GOT3 (cell line): ENCODE results near the gene DBN1.
"Not testable (repeated sequence)": the region's sequence is repeated elsewhere in the genome, so short reads cannot be mapped to it uniquely, and the experiment has no call there.

Experiments
- DNase-seq: peaks from one replicate; lab custom pipeline; 2025; ENCODE audit warnings: mixed read lengths; lab: John Stamatoyannopoulos, UW

The DBN1 gene

GRCh38 chr5:177429248-177430040, 44.0 kb downstream of the DBN1 start:
- DNase-seq: no peak

- no peak for DNase-seq
These were observed 44.7 kb downstream of the DBN1 start for GRCh38 chr5:177428574-177429217.

- DNase-seq: no peak
These were observed 45.4 kb downstream of the DBN1 start for GRCh38 chr5:177427919-177428573.

- no peak for DNase-seq
These were observed 46.1 kb downstream of the DBN1 start for GRCh38 chr5:177427211-177427822.

- DNase-seq: no peak
These were observed 46.7 kb downstream of the DBN1 start, which contains the start of gene GRK6 for GRCh38 chr5:177426566-177427210. GRK6 (plus strand) TSS chr5:177426676; CDS start chr5:177426846, 170 bp downstream.

GRCh38 chr5:177425801-177426565, 47.5 kb downstream of the DBN1 start:
- DNase-seq: peak; percentile 99

- no peak for DNase-seq
These were observed 48.1 kb downstream of the DBN1 start for GRCh38 chr5:177425196-177425800.

- no peak for DNase-seq
These were observed 49.8 kb downstream of the DBN1 start for GRCh38 chr5:177423671-177424070.

GRCh38 chr5:177421062-177421798, 52.2 kb downstream of the DBN1 start:
- no peak for DNase-seq

GRCh38 chr5:177420472-177420871, 53.0 kb downstream of the DBN1 start:
- not testable (repeated sequence) for DNase-seq

- no peak for DNase-seq
These were observed 54.4 kb downstream of the DBN1 start for GRCh38 chr5:177419046-177419445.

- not testable (repeated sequence) for DNase-seq
These were observed 56.4 kb downstream of the DBN1 start for GRCh38 chr5:177417081-177417480.

GRCh38 chr5:177414481-177414880, 59.0 kb downstream of the DBN1 start:
- DNase-seq: no peak

GRCh38 chr5:177412603-177413233, 60.7 kb downstream of the DBN1 start:
- no peak for DNase-seq

GRCh38 chr5:177410575-177410974, 62.9 kb downstream of the DBN1 start:
- DNase-seq: no peak

- no peak for DNase-seq
These were observed 64.2 kb downstream of the DBN1 start, which contains the start of gene F12 for GRCh38 chr5:177409043-177409801. F12 (minus strand) TSS chr5:177409564; CDS start chr5:177409527, 37 bp downstream.
